Testis (tissue), 3 donors: ENCODE measurements around the gene CACNA1C. TPM values are rescaled to one million over a fixed set of nuclear protein-coding genes. Genes with fewer than 3 reads are reported as not detected.

Experiments used
- DNase-seq: peaks from one replicate; pipeline ENCODE4 v3.0.0-alpha.2; 2019
- H3K27ac ChIP-seq, 2 donors: fragments of 200-600 bp; sonication (generic); one replicate each; pipeline ENCODE4 v1.5.1; 2019
- H3K27me3 ChIP-seq: fragments of 200-600 bp; sonication (generic); one replicate; pipeline ENCODE4 v1.5.1; 2019
- H3K36me3 ChIP-seq: fragments of 200-600 bp; sonication (generic); one replicate; pipeline ENCODE4 v1.5.1; 2017; ENCODE audit warnings: low read depth; ENCODE audit errors: missing control alignments
- H3K4me1 ChIP-seq: fragments of 200-600 bp; sonication (generic); one replicate; pipeline ENCODE4 v1.5.1; 2019
- H3K4me3 ChIP-seq, 2 donors: fragments of 200-600 bp; sonication (generic); one replicate each; pipeline ENCODE4 v1.5.1; 2017 to 2019
- H3K9me3 ChIP-seq: fragments of 200-600 bp; sonication (generic); one replicate; pipeline ENCODE4 v1.5.1; 2017
- CTCF ChIP-seq, 3 experiments: fragments of 450-650 bp in 2 of 3; fragments of 200-600 bp in 1 of 3; sonication (generic) in 1 of 3; IDR thresholded peaks; one replicate each; pipeline ENCODE4 v1.5.1; 2016 to 2019; ENCODE audit warnings: antibody characterized with exemption in 3 of 3, mild to moderate bottlenecking in 2 of 3, moderate library complexity in 1 of 3
- POLR2A ChIP-seq: fragments of 450-650 bp; IDR thresholded peaks from one replicate; pipeline ENCODE4 v1.6.1; 2017; ENCODE audit warnings: antibody characterized with exemption, mild to moderate bottlenecking, moderate library complexity
- WGBS, 2 donors: methylation state at CpG; one replicate each; pipeline ENCODE4 v1.1.5; 2018; 5-methylcytosine and 5-hydroxymethylcytosine counted together
- intact Hi-C: fragments of 100-400 bp; cut with DNase I; formaldehyde crosslinking; loops from one replicate; pipeline ENCODE4 v1.15.1; 2023; ENCODE audit warnings: low total_unique reads
- polyA plus RNA-seq: library from polyadenylated mRNA; stranded (reverse); fragments of 350-450 nt; fragmentation: Illumina TruSeq; extraction: RNeasy Lipid Tissue Mini Kit (QIAGEN cat#74804); gene quantifications from one replicate; pipeline ENCODE4 v1.2.3, GENCODE V29; 2014; ENCODE audit warnings: low read depth, low replicate concordance; ENCODE audit not compliant: insufficient read depth
- total RNA-seq, 2 donors: library from RNA; depleted of rRNA; stranded (reverse); fragments of >200 nt; gene quantifications; one replicate each; pipeline ENCODE4 v1.2.3, GENCODE V29; 2016

CACNA1C gene
- total and polyA plus RNA-seq, 3 donors from 2014 or later, result 20.3 to 36.8 (median 32.0) TPM

GRCh38 chr12:2014231-2014630, 38.6 kb upstream of the CACNA1C start:
- H3K4me1 ChIP-seq, result peaks cover 2% of the 10 kb centered on the region

GRCh38 chr12:2016862-2017545, 35.8 kb upstream of the CACNA1C start:
- WGBS, 2 donors, result 84 to 90% methylated on average over 9 of the region's 9 CpGs
- Histone ChIP-seq H3K4me3 (no peak overlapping the region), H3K36me3 (no peaks in the 10 kb centered on the region), H3K4me1 (peaks cover 2% of the 10 kb centered on the region), H3K27ac (no peak overlapping the region), H3K27me3 (no peaks in the 10 kb centered on the region), H3K9me3 (no peaks in the 10 kb centered on the region)
- TF ChIP-seq POLR2A, result no peak
- TF ChIP-seq CTCF (IDR thresholded peaks at IDR 0.05), result no peak
- intact Hi-C loops, result no loop called here
- DNase-seq, result no peak

More at GRCh38 chr12:2014231-2014630, 38.6 kb upstream of the CACNA1C start:
- no peak overlapping the region for H3K4me3 ChIP-seq
- H3K27ac ChIP-seq, result no peak overlapping the region
- H3K27me3 ChIP-seq, result no peaks in the 10 kb centered on the region
- no peak for DNase-seq
- WGBS, 2 donors, result 80 to 84% methylated on average over 4 of the region's 4 CpGs
- no peaks in the 10 kb centered on the region for H3K9me3 ChIP-seq
- H3K36me3 ChIP-seq, result no peaks in the 10 kb centered on the region
- no peak for TF ChIP-seq POLR2A
- intact Hi-C loops, result no loop called here

- WGBS, 2 donors, result 51 to 55% methylated on average over 12 of the region's 12 CpGs
- Histone ChIP-seq H3K36me3 (no peaks in the 10 kb centered on the region), H3K27ac (no peak overlapping the region), H3K4me3 (no peak overlapping the region), H3K27me3 (no peaks in the 10 kb centered on the region), H3K9me3 (no peaks in the 10 kb centered on the region), H3K4me1 (peaks cover 2% of the 10 kb centered on the region)
- no peak for DNase-seq
- no peak for TF ChIP-seq POLR2A
- no peak for TF ChIP-seq CTCF (IDR thresholded peaks at IDR 0.05)
- intact Hi-C loops, result no loop called here
These were observed 35.0 kb upstream of the CACNA1C start for GRCh38 chr12:2017546-2018337.

GRCh38 chr12:2018391-2018790, 34.4 kb upstream of the CACNA1C start:
- no peaks in the 10 kb centered on the region for H3K9me3 ChIP-seq
- H3K27me3 ChIP-seq, result no peaks in the 10 kb centered on the region
- H3K4me3 ChIP-seq, result no peak overlapping the region
- TF ChIP-seq POLR2A (no peak), CTCF (IDR thresholded peaks at IDR 0.05) (no peak)
- no peak overlapping the region for H3K27ac ChIP-seq
- peak; percentile 47 for DNase-seq
- H3K4me1 ChIP-seq, result peaks cover 2% of the 10 kb centered on the region
- intact Hi-C loops, result no loop called here
- 54 to 59% methylated on average over 7 of the region's 7 CpGs for WGBS, 2 donors
- no peaks in the 10 kb centered on the region for H3K36me3 ChIP-seq

GRCh38 chr12:2019126-2019525, 33.7 kb upstream of the CACNA1C start:
- Histone ChIP-seq H3K27ac (no peak overlapping the region), H3K9me3 (no peaks in the 10 kb centered on the region), H3K4me3 (no peak overlapping the region), H3K27me3 (no peaks in the 10 kb centered on the region), H3K4me1 (peaks cover 2% of the 10 kb centered on the region), H3K36me3 (no peaks in the 10 kb centered on the region)
- TF ChIP-seq POLR2A (no peak), CTCF (IDR thresholded peaks at IDR 0.05) (no peak)
- WGBS, 2 donors, result 88 to 90% methylated on average over 2 of the region's 2 CpGs
- DNase-seq, result no peak
- intact Hi-C loops, result no loop called here
